Stimulated activated CD8-positive, alpha-beta memory T cell treated with anti-CD3 and anti-CD28 coated beads, Interleukin-15, amount 100 ng/mL, for 1 hour (primary cell): Measurements from ENCODE around the gene TTC21A.

Experiments used
- DNase-seq: peaks from one replicate; pipeline ENCODE4 v3.0.0-alpha.2; 2020; ENCODE audit warnings: low read depth

TTC21A gene

DNA sequence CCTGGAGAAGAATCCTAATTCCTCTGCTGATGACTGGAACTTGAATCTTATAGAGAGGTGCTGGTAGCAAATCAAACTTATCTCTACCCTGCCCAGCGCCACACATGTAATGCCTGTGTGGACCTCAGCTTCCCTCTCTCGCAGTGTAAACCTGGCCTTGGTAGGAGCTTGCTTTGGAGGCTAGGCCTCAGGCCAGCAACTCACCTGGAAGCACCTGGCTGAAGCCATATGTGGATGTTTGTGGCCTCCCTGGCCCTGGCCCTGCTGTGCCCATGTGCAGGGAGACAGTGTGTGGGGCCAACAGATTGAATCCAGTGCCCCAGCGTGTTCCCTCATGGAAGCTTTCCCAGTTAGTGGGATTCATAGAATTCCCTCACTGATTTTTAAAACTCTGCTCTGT lies 8.4 kb downstream of the TTC21A start:
- DNase-seq: no peak

GRCh38 chr3:39118079-39118478 lies 10.6 kb downstream of the TTC21A start:
- no peak for DNase-seq

DNA sequence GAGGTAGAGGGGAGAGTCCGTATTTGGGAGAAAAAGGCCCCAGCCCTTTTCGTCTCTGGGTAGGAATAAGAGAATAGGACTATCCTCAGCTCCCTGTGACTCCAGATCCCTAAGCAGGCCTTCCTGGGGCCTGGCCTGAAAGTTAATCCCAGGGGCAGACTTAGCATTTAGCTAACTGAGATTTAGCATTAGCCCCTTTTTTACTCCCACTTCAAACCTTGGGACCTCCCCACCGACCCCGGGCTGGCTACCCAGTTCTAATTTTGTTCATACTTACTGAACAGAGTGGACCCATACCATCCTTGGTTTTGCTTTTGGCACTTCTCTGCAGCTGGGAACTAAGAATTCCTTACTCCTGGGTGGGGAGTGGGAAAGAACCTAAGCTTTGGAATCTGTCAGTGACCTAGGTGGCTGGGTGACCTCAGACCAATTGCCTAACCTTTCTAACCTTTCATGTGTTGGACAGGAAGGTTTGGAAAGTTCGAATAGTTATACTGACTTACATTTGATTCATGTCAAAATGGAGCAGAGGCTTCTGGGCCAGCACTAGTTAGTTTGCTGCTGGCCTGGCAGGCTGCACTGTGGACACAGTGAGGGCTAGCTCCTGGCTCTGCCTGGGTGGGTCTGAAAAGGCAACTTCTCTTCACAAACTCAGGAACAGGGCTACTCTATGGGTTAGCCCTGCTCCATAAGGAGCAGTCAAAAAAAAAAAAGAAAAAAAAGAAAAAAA lies 11.6 kb downstream of the TTC21A start:
- DNase-seq: no peak

DNA sequence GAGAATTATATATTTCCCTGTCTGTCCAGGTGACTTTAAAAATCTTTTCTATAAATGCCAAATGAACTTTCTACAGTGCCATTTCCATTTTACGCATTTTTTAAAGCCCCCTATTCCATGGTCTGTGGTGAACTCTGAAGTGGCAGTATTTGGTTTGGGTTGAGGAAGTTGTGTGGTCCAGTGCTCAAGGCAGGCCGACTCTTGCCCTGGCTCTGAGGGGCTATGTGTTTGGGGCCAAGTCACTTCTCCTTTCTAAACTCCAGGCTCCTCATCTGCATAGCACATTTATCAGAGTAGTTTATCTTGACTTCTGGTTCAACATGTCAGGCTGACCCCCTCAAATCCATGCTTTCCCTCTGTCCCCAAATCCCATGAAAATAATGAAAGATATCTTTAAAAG lies 14.1 kb downstream of the TTC21A start:
- no peak for DNase-seq

DNA sequence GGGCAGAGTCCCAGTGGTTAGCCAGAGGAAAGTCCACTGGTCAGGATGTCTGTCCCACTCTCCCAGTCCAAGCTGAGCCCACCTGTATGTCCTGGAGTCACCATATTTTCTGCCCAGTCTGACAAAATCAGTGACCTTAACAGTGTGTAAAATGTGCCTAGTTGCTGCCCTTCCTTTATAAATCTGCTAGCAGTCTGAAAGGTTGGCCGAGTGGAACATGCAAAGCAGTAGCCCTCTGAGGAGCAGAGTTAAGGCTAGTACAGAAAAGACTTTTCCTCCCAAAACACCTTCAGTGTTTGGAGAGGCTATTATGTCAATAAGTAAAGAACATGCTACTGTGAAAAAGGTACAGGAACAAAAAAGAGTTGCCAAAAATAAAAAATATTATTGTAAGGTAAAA lies 15.3 kb downstream of the TTC21A start:
- no peak for DNase-seq

DNA sequence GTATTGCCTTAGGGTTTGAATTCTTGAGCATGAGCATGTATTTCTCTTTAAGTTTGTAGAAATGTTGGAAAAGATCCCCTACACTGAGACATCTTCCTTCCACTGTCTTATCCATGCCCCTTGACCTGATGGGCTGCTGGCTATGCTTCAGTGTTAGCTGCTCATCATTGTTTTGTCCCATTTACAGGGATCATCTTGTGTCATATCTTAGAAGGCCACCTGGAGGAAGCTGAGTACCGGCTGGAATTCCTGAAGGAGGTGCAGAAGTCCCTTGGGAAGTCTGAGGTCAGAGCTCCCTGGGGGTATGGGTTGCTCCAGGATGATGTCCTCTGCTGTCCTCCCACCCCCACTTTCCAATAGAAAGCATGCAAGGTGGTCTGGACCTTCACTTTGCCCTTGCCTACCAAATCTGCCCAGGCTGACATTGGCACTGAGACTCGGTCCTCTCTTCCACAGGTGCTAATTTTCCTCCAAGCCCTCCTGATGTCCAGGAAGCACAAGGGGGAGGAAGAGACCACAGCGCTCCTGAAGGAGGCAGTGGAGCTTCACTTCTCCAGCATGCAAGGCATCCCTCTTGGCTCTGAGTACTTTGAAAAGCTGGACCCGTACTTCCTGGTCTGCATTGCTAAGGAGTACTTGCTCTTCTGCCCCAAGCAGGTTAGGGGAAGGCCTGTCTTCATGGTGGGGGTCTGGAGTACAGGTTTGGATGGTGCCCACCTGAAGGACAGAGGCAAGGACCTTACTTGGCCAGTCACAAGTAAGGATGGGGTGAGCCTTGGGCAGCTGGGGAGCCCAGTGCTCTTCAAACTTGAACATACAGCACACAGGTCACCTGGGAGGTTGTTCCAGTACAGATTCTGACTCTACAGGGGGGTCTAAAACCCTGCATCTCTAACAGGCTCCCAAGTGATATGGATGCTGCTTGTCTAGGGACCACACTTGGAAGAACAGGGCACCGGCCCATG lies 17.7 kb downstream of the TTC21A start:
- DNase-seq: no peak

DNA sequence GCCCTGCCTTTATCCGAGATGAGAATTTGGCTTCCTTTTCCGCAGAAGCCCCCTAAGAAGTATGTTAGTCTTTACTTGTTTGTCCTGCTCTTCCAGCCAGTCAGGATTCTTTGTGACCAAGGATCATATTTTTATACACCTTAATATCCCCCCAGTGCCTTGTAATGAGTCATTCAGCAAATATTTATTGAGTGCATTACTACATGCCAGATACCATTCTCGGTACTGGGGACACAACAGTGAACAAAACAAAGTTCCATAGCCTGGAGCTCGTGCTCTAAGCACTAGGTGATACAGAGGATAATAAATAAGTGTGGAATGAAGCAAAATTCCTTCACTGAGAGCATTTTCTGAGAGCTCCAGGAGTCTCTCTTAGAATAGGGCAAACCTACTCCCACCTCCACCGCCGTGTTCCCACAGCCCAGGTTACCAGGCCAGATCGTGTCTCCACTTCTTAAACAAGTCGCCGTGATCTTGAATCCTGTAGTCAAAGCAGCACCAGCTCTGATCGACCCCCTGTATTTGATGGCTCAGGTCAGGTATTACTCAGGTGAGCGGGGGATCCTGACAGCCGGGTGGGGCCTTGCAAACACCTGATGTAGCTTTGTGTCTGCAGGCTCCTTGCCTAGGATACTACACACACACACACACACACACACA lies 18.5 kb downstream of the TTC21A start:
- DNase-seq: no peak

DNA sequence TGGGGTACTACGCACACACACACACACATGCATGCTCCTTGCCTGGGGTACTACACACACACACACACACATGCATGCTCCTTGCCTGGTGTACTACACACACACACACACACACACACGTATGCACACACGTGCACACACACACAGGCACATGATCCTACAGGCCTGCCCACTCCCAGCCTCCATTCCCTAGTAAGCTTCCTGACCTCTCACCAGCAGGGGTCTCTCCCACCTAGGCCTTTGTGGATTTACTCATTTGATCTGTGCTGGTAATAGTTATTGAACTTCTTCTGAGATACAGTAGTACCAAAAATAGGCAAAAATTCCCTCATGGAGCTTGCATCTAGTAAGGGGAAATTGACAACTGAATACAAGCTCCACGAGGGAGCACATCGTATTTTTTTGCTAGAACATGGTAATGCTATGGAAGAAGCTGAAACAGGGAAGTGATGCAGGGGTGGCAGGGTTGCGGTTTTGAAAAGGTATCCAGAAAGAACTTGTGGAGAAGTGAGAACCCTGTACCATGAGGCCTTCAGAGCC lies 19.1 kb downstream of the TTC21A start:
- no peak for DNase-seq

DNA sequence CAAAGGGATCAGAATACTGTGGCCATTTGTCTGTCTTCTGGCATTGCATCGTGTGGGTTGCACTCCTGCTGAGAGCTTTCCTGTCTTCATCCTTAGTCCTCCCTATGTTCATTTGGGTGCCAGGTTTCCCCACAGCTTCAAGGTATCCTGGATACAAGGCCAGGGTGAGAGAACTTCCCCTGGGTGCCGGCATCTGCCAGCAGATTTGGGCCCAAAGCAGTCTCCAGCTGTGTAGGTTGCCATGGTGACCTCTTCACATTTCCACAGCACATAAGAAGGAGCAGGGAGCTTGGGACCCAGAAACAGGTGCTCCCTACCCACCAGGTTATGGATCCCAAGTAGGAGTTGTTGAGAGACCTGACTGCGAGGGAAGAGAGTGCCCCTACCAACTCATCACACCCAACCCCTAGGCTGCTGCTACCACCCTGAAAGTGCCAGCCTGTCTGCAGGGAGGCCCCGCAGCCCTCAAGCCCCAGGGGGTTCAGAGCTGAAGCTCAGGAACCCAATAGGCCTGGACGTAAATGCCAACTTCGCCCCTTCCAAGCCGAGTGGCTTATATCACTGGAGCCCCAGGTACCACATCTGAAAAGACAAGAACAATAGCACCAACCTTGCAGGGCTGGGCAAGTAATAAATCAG lies 19.9 kb downstream of the TTC21A start:
- no peak for DNase-seq

- DNase-seq: no peak
Measured at GRCh38 chr3:39127908-39128304, 20.4 kb downstream of the TTC21A start.

GRCh38 chr3:39128951-39129350 lies 21.5 kb downstream of the TTC21A start:
- no peak for DNase-seq

DNA sequence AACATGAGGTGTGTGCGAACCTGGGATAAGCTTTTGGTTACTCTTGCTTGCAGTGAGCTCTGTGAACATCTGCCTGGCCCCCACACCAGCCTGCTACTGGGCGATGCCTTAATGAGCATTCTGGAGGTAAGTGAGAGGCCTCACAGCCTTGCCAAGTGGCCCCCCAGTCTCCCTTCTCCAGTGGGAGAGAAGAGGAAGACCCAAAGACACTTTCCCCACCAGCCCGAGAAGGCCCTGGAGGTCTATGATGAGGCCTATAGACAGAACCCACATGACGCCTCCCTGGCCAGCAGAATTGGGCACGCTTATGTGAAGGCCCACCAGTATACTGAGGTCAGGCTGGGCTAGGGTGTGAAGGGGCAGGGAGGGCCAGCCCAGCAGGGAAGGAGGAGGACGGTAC lies 22.5 kb downstream of the TTC21A start:
- DNase-seq: no peak

GRCh38 chr3:39130693-39131265 lies 23.3 kb downstream of the TTC21A start:
- DNase-seq: no peak

DNA sequence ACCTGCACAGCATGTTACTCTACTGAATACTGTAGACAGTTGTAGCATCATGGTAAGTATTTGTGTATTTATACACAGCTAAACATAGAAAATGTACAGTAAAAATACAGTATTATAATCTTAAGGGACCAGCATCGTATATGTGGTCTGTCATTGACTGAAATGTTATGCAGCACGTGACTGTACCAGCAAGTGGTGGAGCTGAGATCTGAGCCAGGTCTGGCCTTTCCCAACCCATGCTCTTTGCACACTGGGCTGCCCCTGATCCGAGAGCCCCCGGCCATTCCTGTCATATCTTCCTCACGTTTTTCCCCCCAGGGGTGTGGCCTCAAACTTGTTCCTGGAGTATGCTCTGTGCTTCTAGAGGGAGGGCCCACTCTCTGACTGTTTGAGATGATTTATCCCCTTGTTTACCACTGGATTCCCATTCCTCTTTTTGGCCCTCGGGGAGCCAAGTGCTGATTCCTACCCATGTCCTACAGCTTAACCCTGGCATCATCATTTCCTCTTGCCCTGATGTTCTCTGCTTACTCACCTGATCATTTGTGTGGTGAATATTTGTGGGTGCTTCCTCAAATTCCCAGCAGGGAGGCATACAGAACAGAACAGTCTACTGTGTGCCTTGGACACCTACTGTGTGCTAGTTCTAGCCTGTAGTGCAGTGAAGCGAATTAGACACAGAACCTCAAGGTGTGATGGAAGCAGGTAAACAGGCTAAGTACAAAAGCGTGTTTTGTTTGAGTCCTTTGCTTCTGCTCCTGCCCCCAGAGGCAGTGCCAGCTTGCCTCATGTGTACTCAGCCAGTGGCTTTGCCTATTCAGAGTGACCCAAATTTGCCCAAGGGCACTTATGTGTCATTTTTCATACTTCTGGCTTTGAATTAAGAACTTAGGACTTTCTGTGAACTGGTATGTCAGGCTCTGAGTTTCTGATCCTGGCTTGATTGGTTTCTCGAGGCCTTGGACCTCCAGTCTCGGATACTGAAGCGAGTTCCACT lies 24.9 kb downstream of the TTC21A start:
- DNase-seq: no peak

GRCh38 chr3:39133093-39133490 lies 25.6 kb downstream of the TTC21A start:
- no peak for DNase-seq

DNA sequence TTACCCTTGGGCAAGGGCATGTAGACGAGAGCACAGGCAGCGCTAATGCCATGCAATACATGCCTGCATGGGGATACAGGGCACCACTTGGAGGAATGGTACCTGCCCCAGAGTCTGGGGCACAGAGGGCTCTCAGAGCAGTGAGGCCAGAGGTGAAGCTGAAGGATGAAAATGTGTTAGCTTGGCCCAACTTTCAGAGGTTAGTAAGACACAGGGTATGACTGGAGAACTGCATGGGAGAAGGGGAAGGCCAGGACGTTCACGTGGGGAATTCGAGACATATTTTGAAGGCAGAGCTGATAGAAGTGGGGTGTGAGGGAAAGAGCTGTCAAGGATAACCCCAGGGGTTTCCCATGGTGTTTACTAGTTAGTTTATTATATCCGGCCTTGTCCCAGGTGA lies 26.3 kb downstream of the TTC21A start:
- DNase-seq: no peak

DNA sequence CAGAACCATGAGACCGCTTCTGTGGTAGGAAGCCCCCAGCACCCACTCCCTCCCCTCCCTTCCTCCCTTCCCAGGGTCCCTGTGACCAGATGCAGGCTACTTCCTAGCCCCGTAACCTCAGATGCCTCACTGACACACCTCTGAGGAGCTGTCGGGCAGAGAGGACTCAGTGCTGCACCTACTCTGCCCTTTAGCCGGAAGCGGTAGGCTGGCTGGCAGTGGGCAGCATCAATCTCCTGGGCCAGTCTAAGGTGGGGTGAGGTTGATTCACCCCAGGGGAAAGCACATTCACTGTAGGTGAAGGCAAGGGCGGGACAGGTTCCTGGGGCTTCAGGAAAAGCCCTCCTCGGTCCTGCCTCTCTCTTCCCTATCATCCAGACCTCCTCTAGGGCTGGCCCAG lies 26.8 kb downstream of the TTC21A start:
- no peak for DNase-seq

DNA sequence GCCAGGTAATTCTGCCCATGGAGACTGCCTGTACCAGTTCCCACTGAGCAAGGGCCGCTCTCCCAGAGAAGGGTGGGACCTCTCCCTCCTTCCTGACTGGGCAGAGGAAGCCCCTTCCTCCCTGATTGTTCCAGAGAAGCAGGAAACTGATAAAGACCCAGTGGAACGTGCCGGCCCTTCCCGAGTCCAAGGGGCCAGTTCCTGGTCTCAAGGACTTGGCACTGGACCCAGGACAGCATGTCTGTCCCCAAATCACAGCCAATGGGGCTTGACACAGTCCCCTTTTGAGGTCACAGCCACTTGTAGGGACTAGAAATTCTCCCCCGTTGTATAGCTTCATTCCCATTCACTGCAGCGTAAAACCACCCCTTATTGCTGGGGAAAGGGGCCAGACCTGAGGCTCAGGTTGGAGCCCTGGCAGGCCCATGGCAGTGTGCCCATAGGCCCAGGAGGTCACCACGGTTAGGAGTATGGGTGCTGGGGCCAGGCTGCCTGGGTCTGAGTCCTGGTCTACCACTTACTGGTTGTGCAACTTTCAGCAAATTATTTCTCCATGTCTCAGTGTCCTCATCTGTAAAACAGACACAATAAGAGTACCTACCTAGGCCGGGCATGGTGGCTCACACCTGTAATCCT lies 27.8 kb downstream of the TTC21A start:
- DNase-seq: no peak

DNA sequence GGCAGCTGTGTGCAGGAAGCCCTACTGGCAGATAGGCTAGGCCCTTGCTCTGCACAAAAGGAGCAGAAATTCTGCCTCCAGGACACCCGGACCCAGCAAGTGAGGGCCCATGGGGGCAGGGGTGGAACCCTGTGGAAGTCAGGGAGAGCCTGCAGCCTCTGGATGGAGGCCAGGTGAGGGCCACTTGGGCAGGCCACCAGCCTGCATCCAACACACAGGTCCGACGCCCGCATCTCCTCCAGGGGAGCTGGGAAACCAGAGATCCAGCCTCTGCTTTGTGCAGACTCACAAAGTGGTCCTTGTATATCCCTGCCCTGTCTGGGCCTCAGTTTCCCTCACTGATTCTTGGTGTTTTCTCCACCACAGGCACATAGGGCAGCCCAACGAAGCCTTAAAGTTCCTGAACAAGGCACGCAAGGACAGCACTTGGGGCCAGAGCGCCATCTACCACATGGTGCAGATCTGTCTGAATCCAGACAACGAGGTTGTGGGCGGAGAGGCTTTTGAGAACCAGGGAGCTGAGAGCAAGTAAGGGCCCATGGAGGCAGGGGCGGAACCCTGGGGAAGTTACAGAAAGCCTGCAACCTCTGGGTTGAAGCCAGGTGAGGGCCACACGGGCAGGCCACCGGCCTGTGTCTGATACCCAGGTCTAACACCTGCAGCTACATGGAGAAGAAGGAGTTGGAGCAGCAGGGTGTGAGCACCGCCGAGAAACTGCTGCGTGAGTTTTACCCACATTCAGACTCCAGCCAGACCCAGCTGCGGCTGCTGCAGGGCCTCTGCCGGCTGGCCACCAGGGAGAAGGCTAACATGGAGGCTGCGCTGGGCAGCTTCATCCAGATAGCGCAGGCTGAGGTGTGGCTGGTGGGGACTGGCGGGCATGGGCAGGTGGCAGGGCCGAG lies 29.3 kb downstream of the TTC21A start:
- no peak for DNase-seq
